K562 (cell line): ENCODE results near the gene SAT2. TPM values are rescaled to one million over a fixed set of nuclear protein-coding genes. Genes with fewer than 3 reads are reported as not detected.

Experiments
- ATAC-seq: fragments of 200-7000 bp; cut with Tn5 transposase; 3 replicates; pipeline ENCODE4 v1.9.1; 2020; ENCODE audit warnings: moderate library complexity
- BruUV-seq: library from RNA; stranded (reverse); fragments of 400-500 nt; replicated peaks from 2 replicates; lab custom pipeline; 2021; lab: Mats Ljungman, UMichigan
- CTCF ChIA-PET: fragments of 300-600 bp; formaldehyde crosslinking; extraction: SDS; loops from one replicate; lab custom pipeline; 2021; ENCODE audit warnings: low intra/inter-chr PET ratio; lab: Yijun Ruan, JAX
- POLR2A ChIA-PET: fragments of 300-600, 350-650 bp; sonication (Branson Sonifier 250); formaldehyde crosslinking; extraction: SDS; loops from one replicate; lab custom pipeline; 2021; ENCODE audit warnings: antibody characterized with exemption, inconsistent platforms; lab: Yijun Ruan, JAX
- DNase-seq, 4 experiments: peaks; one replicate each; pipeline versions ENCODE4 v3.0.0 to v3.0.0-alpha.2; 2011 to 2018; ENCODE audit warnings: low spot score in 3 of 4, mixed read lengths in 3 of 4; ENCODE audit errors: extremely low read depth in 1 of 4
- FAIRE-seq: peaks from 2 replicates; lab custom pipeline; 2011; peaks lifted over from hg19 to GRCh38; lab: Jason Lieb, UNC
- H2AFZ ChIP-seq: 2 replicates; pipeline ENCODE4 v1.6.0; 2011; ENCODE audit warnings: low read depth, low read length, control low read depth, inconsistent platforms
- H3K27ac ChIP-seq: fragments of 200-600 bp; 3 replicates; pipeline ENCODE4 v1.8.0; 2011; ENCODE audit warnings: low read depth, mild to moderate bottlenecking, control low read depth, inconsistent platforms, low read length, moderate library complexity, mixed read lengths; ENCODE audit errors: extremely low read depth
- H3K27me3 ChIP-seq, 2 experiments: fragments of 300-600 bp in 1 of 2; 2 replicates in 1 of 2; 3 replicates in 1 of 2; pipeline versions ENCODE4 v1.6.0 to v1.8.0; 2011; ENCODE audit warnings: inconsistent platforms in 2 of 2, low read length in 2 of 2, mild to moderate bottlenecking in 1 of 2, mixed read lengths in 1 of 2, moderate library complexity in 1 of 2; ENCODE audit not compliant: control insufficient read depth in 2 of 2, insufficient read depth in 2 of 2
- H3K36me3 ChIP-seq: fragments of 300-600 bp; 3 replicates; pipeline ENCODE4 v1.8.0; 2011; ENCODE audit warnings: mild to moderate bottlenecking, low read length, inconsistent platforms; ENCODE audit not compliant: control insufficient read depth, insufficient read depth
- H3K4me1 ChIP-seq, 2 experiments: fragments of 200-600 bp in 1 of 2; replicated peaks in 1 of 2; 2 replicates in 1 of 2; 3 replicates in 1 of 2; pipeline versions ENCODE4 v1.5.1 to v1.8.0; 2011; ENCODE audit warnings: inconsistent platforms in 2 of 2, low read length in 2 of 2, mild to moderate bottlenecking in 1 of 2, mixed read lengths in 1 of 2, moderate library complexity in 1 of 2; ENCODE audit not compliant: control insufficient read depth in 2 of 2, insufficient read depth in 2 of 2
- H3K4me2 ChIP-seq: 2 replicates; pipeline ENCODE4 v1.6.1; 2011; ENCODE audit warnings: low read length, control low read depth, inconsistent platforms, mixed read lengths; ENCODE audit not compliant: insufficient read depth
- H3K4me3 ChIP-seq: fragments of 200-600 bp; sonication (generic), shearing (Covaris generic); 2 replicates; pipeline ENCODE4 v1.5.1; 2016; ENCODE audit warnings: control low read depth, inconsistent platforms
- H3K79me2 ChIP-seq: fragments of 200-600 bp; 3 replicates; pipeline ENCODE4 v1.8.0; 2011; ENCODE audit warnings: low read length, inconsistent platforms; ENCODE audit not compliant: control insufficient read depth, insufficient read depth
- H3K9ac ChIP-seq, 2 experiments: 2 replicates each; pipeline versions ENCODE4 v1.6.0 to v1.6.1; 2011; ENCODE audit warnings: low read depth in 2 of 2, low read length in 2 of 2, control low read depth in 1 of 2, inconsistent platforms in 1 of 2, mild to moderate bottlenecking in 1 of 2, mixed read lengths in 1 of 2; ENCODE audit not compliant: insufficient read depth in 1 of 2
- H3K9me1 ChIP-seq: one replicate; pipeline ENCODE4 v1.6.0; 2011; ENCODE audit warnings: inconsistent platforms, mild to moderate bottlenecking, low read length, moderate library complexity; ENCODE audit not compliant: control insufficient read depth, insufficient read depth
- H3K9me3 ChIP-seq: replicated peaks from 2 replicates; pipeline ENCODE4 v1.5.1; 2011; ENCODE audit warnings: low read depth, low read length, inconsistent platforms; ENCODE audit not compliant: control insufficient read depth, insufficient read depth
- H4K20me1 ChIP-seq: replicated peaks from 2 replicates; pipeline ENCODE4 v1.6.1; 2011; ENCODE audit warnings: low read length, inconsistent platforms, mixed read lengths; ENCODE audit not compliant: control insufficient read depth, insufficient read depth
- HDAC2 ChIP-seq: fragments of 450-650 bp; IDR thresholded peaks from 2 replicates; pipeline ENCODE4 v1.6.1; 2016; ENCODE audit warnings: mild to moderate bottlenecking
- HNRNPUL1 ChIP-seq: fragments of 200-400 bp; formaldehyde crosslinking; IDR thresholded peaks from 2 replicates; pipeline ENCODE4 v1.6.1; 2017; ENCODE audit warnings: low read length
- KDM5B ChIP-seq: fragments of 200-600 bp; sonication (generic); IDR thresholded peaks from 2 replicates; pipeline ENCODE4 v1.6.1; 2012; ENCODE audit warnings: low read depth, mild to moderate bottlenecking, moderate library complexity, low read length, control low read depth, inconsistent platforms; ENCODE audit not compliant: insufficient replicate concordance
- NFRKB ChIP-seq: fragments of 450-650 bp; IDR thresholded peaks from 2 replicates; pipeline ENCODE4 v1.6.1; 2016; ENCODE audit warnings: low read depth
- POLR2G ChIP-seq: fragments of 200-400 bp; formaldehyde crosslinking; IDR thresholded peaks from 2 replicates; pipeline ENCODE4 v1.6.1; 2017; ENCODE audit warnings: low read depth, mild to moderate bottlenecking, antibody characterized with exemption, low read length, moderate library complexity
- RBFOX2 ChIP-seq: fragments of 200-400 bp; formaldehyde crosslinking; IDR thresholded peaks from 2 replicates; pipeline ENCODE4 v1.6.1; 2017; ENCODE audit warnings: low read depth, mild to moderate bottlenecking, low read length, moderate library complexity
- RBM22 ChIP-seq: fragments of 200-400 bp; formaldehyde crosslinking; IDR thresholded peaks from 2 replicates; pipeline ENCODE4 v1.6.1; 2018; ENCODE audit warnings: low read length, low read depth; ENCODE audit not compliant: poor library complexity, severe bottlenecking
- SAFB ChIP-seq: fragments of 200-400 bp; formaldehyde crosslinking; IDR thresholded peaks from 2 replicates; pipeline ENCODE4 v1.6.1; 2017; ENCODE audit warnings: low read depth, low read length, borderline replicate concordance
- ZNF133 ChIP-seq: fragments of 250-450 bp; sonication (Bioruptor Pico); IDR thresholded peaks from 2 replicates; pipeline ENCODE4 v1.4.0; 2020; ENCODE audit warnings: mild to moderate bottlenecking
- WGBS: fragments of 100-300 bp; shearing (Covaris generic); methylation state at CpG from one replicate; pipeline ENCODE4 v1.1.6; 2016; ENCODE audit warnings: low coverage, mixed read lengths; ENCODE audit not compliant: insufficient coverage; ENCODE audit errors: missing lambda C conversion rate; 5-methylcytosine and 5-hydroxymethylcytosine counted together
- in situ Hi-C: fragments of 300-500 bp; cut with MboI; formaldehyde crosslinking; loops from 4 replicates; pipeline ENCODE4 v1.15.0; 2018; ENCODE audit warnings: inconsistent platforms, mixed read lengths
- intact Hi-C: fragments of 100-400 bp; cut with micrococcal nuclease; formaldehyde crosslinking; loops from 2 replicates; pipeline ENCODE4 v1.14.2; 2022
- polyA plus RNA-seq, 8 experiments: library from polyadenylated mRNA; depleted of rRNA in 4 of 8; stranded (reverse) in 5 of 8; unstranded in 3 of 8; fragments of >200 nt; fragmentation: Nextera tagmentation in 2 of 8; fragmentation: Illumina TruSeq in 1 of 8; extraction: Ambion mirVana in 2 of 8; extraction: Trizol in 1 of 8; gene quantifications; 2 replicates each; pipeline versions ENCODE4 v1.2.1 to v1.2.3, GENCODE V29; 2011 to 2014; ENCODE audit warnings: inconsistent platforms in 1 of 8, missing spikeins in 1 of 8
- total RNA-seq, 7 experiments: library from RNA; depleted of rRNA in 6 of 7; stranded (reverse); fragments of >200 nt in 6 of 7; fragmentation: Illumina TruSeq in 2 of 7; extraction: Trizol in 2 of 7; gene quantifications; 2 replicates each; pipeline versions ENCODE4 v1.2.1 to v1.2.3, GENCODE V29; 2011 to 2021; ENCODE audit warnings: low replicate concordance in 1 of 7
- TF ChIP-seq, protein P1 (sequence below): fragments of 450-650 bp; conservative IDR thresholded peaks from 2 replicates; pipeline ENCODE4 v1.6.1; 2016; ENCODE audit warnings: missing genetic modification characterization, low read depth, mild to moderate bottlenecking, missing compliant biosample characterization, moderate library complexity
- TF ChIP-seq, protein P2 (sequence below): fragments of 450-650 bp; IDR thresholded peaks from 2 replicates; pipeline ENCODE4 v1.6.1; 2016; ENCODE audit warnings: borderline replicate concordance

Gene SAT2
- total and polyA plus RNA-seq, 9 of the 15 experiments (the other 6 are each of a cell fraction or from before 2014, with no cell fraction given), result 2.0 to 8.0 (median 5.3) TPM

- H3K27ac ChIP-seq, result peak overlapping the region; percentile 81
- peak overlapping the region; percentile 42 for H3K4me3 ChIP-seq
- ChIA-PET POLR2A (interaction anchor here (0.6 to 1.9 kb wide), 12 partner anchors 9 to 266 kb away, joined by 3 to 7 read pairs (median 4); partner anchors contain the start of genes ATP1B2, POLR2A, SOX15 and TP53), CTCF (no interaction called here)
- H3K9me1 ChIP-seq, result peaks cover 5% of the 10 kb centered on the region
- DNase-seq (no peak), FAIRE-seq (peak; percentile 23), ATAC-seq (0 out of 3 replicates have a peak, but pooled peaks have one; percentile 1)
- H3K9me3 ChIP-seq, result no peaks in the 10 kb centered on the region
- peaks cover 30% of the 10 kb centered on the region for H4K20me1 ChIP-seq
- H3K36me3 ChIP-seq, result peaks cover 44% of the 10 kb centered on the region
- H3K9ac ChIP-seq, result peak overlapping the region; percentile 74 to 92
- H3K4me2 ChIP-seq, result peak overlapping the region; percentile 90
- no TSS peak for BruUV-seq
- intact Hi-C loops, result loop anchor here (5.0 kb wide), 1 partner anchor 37 kb away; no protein-coding TSS in a partner anchor
- no peaks in the 10 kb centered on the region for H3K27me3 ChIP-seq
- peaks cover 50 to 52% of the 10 kb centered on the region in 2 experiments for H3K4me1 ChIP-seq
- 15% methylated on average over 11 of the region's 12 CpGs for WGBS
- in situ Hi-C loops, result no loop called here
- H2AFZ ChIP-seq, result 0 out of 2 replicates have a peak overlapping the region, but pooled peaks have one; percentile 9
- peaks cover 75% of the 10 kb centered on the region for H3K79me2 ChIP-seq
- no peak for TF ChIP-seq ZNF133 (CRISPR knock-in tag)
- TF ChIP-seq HNRNPUL1, result 0 out of 2 replicates have a peak, but pooled peaks have one; percentile 5
- peak; percentile 70 for TF ChIP-seq RBFOX2
- TF ChIP-seq KDM5B, result peak; percentile 15
- TF ChIP-seq RBM22, result peak; percentile 44
- TF ChIP-seq, protein P1, sequence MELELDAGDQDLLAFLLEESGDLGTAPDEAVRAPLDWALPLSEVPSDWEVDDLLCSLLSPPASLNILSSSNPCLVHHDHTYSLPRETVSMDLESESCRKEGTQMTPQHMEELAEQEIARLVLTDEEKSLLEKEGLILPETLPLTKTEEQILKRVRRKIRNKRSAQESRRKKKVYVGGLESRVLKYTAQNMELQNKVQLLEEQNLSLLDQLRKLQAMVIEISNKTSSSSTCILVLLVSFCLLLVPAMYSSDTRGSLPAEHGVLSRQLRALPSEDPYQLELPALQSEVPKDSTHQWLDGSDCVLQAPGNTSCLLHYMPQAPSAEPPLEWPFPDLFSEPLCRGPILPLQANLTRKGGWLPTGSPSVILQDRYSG, result 0 out of 2 replicates have a peak, but pooled peaks have one; percentile 27
- TF ChIP-seq, protein P2, sequence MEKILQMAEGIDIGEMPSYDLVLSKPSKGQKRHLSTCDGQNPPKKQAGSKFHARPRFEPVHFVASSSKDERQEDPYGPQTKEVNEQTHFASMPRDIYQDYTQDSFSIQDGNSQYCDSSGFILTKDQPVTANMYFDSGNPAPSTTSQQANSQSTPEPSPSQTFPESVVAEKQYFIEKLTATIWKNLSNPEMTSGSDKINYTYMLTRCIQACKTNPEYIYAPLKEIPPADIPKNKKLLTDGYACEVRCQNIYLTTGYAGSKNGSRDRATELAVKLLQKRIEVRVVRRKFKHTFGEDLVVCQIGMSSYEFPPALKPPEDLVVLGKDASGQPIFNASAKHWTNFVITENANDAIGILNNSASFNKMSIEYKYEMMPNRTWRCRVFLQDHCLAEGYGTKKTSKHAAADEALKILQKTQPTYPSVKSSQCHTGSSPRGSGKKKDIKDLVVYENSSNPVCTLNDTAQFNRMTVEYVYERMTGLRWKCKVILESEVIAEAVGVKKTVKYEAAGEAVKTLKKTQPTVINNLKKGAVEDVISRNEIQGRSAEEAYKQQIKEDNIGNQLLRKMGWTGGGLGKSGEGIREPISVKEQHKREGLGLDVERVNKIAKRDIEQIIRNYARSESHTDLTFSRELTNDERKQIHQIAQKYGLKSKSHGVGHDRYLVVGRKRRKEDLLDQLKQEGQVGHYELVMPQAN, result 0 out of 2 replicates have a peak, but pooled peaks have one; percentile 31
- TF ChIP-seq NFRKB, result 0 out of 2 replicates have a peak, but pooled peaks have one; percentile 39
- TF ChIP-seq SAFB, result no peak
- TF ChIP-seq POLR2G, result peak; percentile 76
- TF ChIP-seq HDAC2, result no peak
These were observed 47.6 kb downstream of the SAT2 start for GRCh38 chr17:7579834-7580603.
